ENCODE measurements around the gene SERPINA1. TPM values are rescaled to one million over a fixed set of nuclear protein-coding genes. Genes with fewer than 3 reads are reported as not detected.

The SERPINA1 gene
- polyA plus RNA-seq, 1 experiment: 1.7 TPM

GRCh38 chr14:94390372-94391086, 2.1 kb upstream of the SERPINA1 start:
- no peak for TF ChIP-seq CTCF (IDR thresholded peaks at IDR 0.05; ENCODE audit: low read depth, low read length)
- ChIA-PET POLR2A (no interaction called here), CTCF (interaction anchor here (1.2 to 1.9 kb wide), 3 partner anchors 33 to 159 kb away, joined by 3 to 7 read pairs (median 3); no protein-coding TSS in a partner anchor)
- H3K27me3 ChIP-seq (ENCODE audit: control insufficient read depth, insufficient read depth, low read length): no peaks in the 10 kb centered on the region
- H3K27ac ChIP-seq (ENCODE audit: low read depth, low read length): no peak overlapping the region
- no peak for DNase-seq (ENCODE audit: low read depth, low spot score)
- H3K9me3 ChIP-seq (ENCODE audit: control insufficient read depth, insufficient read depth, low read length): no peaks in the 10 kb centered on the region
- no peak overlapping the region for H3K4me3 ChIP-seq (ENCODE audit: low read depth, low read length)

- H3K9me3 ChIP-seq (ENCODE audit: control insufficient read depth, insufficient read depth, low read length): no peaks in the 10 kb centered on the region
- DNase-seq (ENCODE audit: low read depth, low spot score): no peak
- ChIA-PET POLR2A (no interaction called here), CTCF (interaction anchor here (1.2 to 1.9 kb wide), 3 partner anchors 34 to 159 kb away, joined by 3 to 7 read pairs (median 3); no protein-coding TSS in a partner anchor)
- no peak for TF ChIP-seq CTCF (IDR thresholded peaks at IDR 0.05; ENCODE audit: low read depth, low read length)
- H3K27ac ChIP-seq (ENCODE audit: low read depth, low read length): no peak overlapping the region
- no peaks in the 10 kb centered on the region for H3K27me3 ChIP-seq (ENCODE audit: control insufficient read depth, insufficient read depth, low read length)
- no peak overlapping the region for H3K4me3 ChIP-seq (ENCODE audit: low read depth, low read length)
Observed at GRCh38 chr14:94389731-94390371, 1.4 kb upstream of the SERPINA1 start.

GRCh38 chr14:94389104-94389469, 685 bp upstream of the SERPINA1 start:
- POLR2A ChIA-PET: no interaction called here
- CTCF ChIA-PET: no interaction called here
- TF ChIP-seq CTCF (IDR thresholded peaks at IDR 0.05; ENCODE audit: low read depth, low read length): no peak

GRCh38 chr14:94388027-94388383, 397 bp downstream of the SERPINA1 start:
- Histone ChIP-seq H3K27ac (ENCODE audit: low read depth, low read length) (no peak overlapping the region), H3K27me3 (ENCODE audit: control insufficient read depth, insufficient read depth, low read length) (no peaks in the 10 kb centered on the region), H3K4me3 (ENCODE audit: low read depth, low read length) (no peak overlapping the region), H3K9me3 (ENCODE audit: control insufficient read depth, insufficient read depth, low read length) (no peaks in the 10 kb centered on the region)
- POLR2A ChIA-PET: no interaction called here
- CTCF ChIA-PET: no interaction called here
- no peak for TF ChIP-seq CTCF (IDR thresholded peaks at IDR 0.05; ENCODE audit: low read depth, low read length)
- DNase-seq (ENCODE audit: low read depth, low spot score): no peak

More at GRCh38 chr14:94389104-94389469, 685 bp upstream of the SERPINA1 start:
- Histone ChIP-seq H3K9me3 (ENCODE audit: control insufficient read depth, insufficient read depth, low read length) (no peaks in the 10 kb centered on the region), H3K4me3 (ENCODE audit: low read depth, low read length) (no peak overlapping the region), H3K27ac (ENCODE audit: low read depth, low read length) (no peak overlapping the region), H3K27me3 (ENCODE audit: control insufficient read depth, insufficient read depth, low read length) (no peaks in the 10 kb centered on the region)
- DNase-seq (ENCODE audit: low read depth, low spot score): no peak
